Measurements from ENCODE around the gene MYLIP. TPM values are rescaled to one million over a fixed set of nuclear protein-coding genes. Genes with fewer than 3 reads are reported as not detected.

MYLIP gene
- total and polyA plus RNA-seq, 2 of the 13 experiments (the other 11 are each of a cell fraction or from before 2014, with no cell fraction given), result 3.4 to 10.8 TPM

DNA sequence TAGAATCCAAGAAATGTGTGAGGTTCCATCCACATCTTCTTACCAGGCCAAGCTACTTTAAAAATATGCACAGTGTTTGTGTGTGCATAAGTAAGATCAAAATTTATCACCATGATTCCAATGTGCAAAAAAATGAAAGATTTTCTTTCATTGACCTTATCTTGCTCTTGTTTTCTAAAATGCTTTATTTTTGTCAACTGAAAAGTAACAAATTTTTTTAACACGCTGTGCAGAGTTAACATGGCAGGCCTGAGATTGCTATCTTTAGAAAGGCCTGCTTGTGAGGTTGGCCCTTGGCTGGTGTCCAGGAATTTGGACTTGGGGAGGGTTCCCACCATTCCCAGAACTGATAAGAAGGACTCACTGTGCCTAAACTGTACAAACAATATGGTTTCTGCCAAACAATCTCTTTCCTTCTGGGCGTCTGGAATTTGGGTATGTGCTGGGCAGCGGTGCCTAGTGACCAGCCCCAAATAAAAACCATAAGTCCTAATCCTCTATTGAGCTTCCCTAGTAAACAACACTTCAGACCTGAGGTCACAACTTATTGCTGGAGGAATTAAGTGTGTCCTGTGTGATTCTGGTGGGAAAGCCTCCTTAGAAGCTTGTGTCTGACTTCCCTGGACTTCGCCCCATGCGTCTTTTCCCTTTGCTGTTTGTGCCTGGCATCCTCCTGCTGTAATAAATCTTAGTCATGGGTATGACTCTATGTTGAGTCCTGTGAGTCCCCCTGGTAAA lies 19.8 kb upstream of the MYLIP start:
- no peak for FAIRE-seq
- H3K27ac ChIP-seq (ENCODE audit: extremely low read length, insufficient read depth, low read length), result no peak overlapping the region
- TF ChIP-seq RARA (CRISPR knock-in tag; IDR thresholded peaks at IDR 0.05) (no peak), NCOA1 (CRISPR knock-in tag; IDR thresholded peaks at IDR 0.05) (no peak), ZNF12 (CRISPR knock-in tag; IDR thresholded peaks at IDR 0.05) (no peak), ZNF329 (CRISPR knock-in tag; IDR thresholded peaks at IDR 0.05; ENCODE audit: low read depth) (no peak), HMG20B (CRISPR knock-in tag; conservative IDR thresholded peaks at IDR 0.05) (no peak), ZNF501 (CRISPR knock-in tag; IDR thresholded peaks at IDR 0.05) (no peak), ZFP82 (CRISPR knock-in tag; IDR thresholded peaks at IDR 0.05; ENCODE audit: borderline replicate concordance) (no peak)
- TF ChIP-seq, protein P1, sequence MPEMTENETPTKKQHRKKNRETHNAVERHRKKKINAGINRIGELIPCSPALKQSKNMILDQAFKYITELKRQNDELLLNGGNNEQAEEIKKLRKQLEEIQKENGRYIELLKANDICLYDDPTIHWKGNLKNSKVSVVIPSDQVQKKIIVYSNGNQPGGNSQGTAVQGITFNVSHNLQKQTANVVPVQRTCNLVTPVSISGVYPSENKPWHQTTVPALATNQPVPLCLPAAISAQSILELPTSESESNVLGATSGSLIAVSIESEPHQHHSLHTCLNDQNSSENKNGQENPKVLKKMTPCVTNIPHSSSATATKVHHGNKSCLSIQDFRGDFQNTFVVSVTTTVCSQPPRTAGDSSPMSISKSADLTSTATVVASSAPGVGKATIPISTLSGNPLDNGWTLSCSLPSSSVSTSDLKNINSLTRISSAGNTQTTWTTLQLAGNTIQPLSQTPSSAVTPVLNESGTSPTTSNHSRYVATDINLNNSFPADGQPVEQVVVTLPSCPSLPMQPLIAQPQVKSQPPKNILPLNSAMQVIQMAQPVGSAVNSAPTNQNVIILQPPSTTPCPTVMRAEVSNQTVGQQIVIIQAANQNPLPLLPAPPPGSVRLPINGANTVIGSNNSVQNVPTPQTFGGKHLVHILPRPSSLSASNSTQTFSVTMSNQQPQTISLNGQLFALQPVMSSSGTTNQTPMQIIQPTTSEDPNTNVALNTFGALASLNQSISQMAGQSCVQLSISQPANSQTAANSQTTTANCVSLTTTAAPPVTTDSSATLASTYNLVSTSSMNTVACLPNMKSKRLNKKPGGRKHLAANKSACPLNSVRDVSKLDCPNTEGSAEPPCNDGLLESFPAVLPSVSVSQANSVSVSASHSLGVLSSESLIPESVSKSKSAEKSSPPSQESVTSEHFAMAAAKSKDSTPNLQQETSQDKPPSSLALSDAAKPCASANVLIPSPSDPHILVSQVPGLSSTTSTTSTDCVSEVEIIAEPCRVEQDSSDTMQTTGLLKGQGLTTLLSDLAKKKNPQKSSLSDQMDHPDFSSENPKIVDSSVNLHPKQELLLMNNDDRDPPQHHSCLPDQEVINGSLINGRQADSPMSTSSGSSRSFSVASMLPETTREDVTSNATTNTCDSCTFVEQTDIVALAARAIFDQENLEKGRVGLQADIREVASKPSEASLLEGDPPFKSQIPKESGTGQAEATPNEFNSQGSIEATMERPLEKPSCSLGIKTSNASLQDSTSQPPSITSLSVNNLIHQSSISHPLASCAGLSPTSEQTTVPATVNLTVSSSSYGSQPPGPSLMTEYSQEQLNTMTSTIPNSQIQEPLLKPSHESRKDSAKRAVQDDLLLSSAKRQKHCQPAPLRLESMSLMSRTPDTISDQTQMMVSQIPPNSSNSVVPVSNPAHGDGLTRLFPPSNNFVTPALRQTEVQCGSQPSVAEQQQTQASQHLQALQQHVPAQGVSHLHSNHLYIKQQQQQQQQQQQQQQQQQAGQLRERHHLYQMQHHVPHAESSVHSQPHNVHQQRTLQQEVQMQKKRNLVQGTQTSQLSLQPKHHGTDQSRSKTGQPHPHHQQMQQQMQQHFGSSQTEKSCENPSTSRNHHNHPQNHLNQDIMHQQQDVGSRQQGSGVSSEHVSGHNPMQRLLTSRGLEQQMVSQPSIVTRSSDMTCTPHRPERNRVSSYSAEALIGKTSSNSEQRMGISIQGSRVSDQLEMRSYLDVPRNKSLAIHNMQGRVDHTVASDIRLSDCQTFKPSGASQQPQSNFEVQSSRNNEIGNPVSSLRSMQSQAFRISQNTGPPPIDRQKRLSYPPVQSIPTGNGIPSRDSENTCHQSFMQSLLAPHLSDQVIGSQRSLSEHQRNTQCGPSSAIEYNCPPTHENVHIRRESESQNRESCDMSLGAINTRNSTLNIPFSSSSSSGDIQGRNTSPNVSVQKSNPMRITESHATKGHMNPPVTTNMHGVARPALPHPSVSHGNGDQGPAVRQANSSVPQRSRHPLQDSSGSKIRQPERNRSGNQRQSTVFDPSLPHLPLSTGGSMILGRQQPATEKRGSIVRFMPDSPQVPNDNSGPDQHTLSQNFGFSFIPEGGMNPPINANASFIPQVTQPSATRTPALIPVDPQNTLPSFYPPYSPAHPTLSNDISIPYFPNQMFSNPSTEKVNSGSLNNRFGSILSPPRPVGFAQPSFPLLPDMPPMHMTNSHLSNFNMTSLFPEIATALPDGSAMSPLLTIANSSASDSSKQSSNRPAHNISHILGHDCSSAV (CRISPR knock-in tag; IDR thresholded peaks at IDR 0.05; ENCODE audit: borderline replicate concordance), result no peak

More for the DNA sequence above, 19.8 kb upstream of the MYLIP start:
- ATAC-seq (no peak), DNase-seq (ENCODE audit: low spot score) (no peak)
- Histone ChIP-seq H3K36me3 (replicated peaks in 1 of 2; ENCODE audit: control insufficient read depth in 1 of 2, insufficient read depth in 2 of 2, low read length in 2 of 2) (no peaks in the 10 kb centered on the region), H3K9me3 (ENCODE audit: low read length) (no peaks in the 10 kb centered on the region), H2AFZ (ENCODE audit: low read length) (no peak overlapping the region), H3K27me3 (ENCODE audit: control insufficient read depth in 1 of 2, insufficient read depth in 2 of 2, low read length in 2 of 2) (no peaks in the 10 kb centered on the region), H3K4me2 (ENCODE audit: low read depth, low read length) (no peak overlapping the region), H4K20me1 (ENCODE audit: insufficient read depth, low read length) (no peaks in the 10 kb centered on the region), H3K79me2 (ENCODE audit: insufficient read depth, low read length) (no peaks in the 10 kb centered on the region), H3K9ac (ENCODE audit: insufficient read depth, low read depth, low read length) (no peak overlapping the region), H3K4me3 (replicated peaks in 1 of 3; ENCODE audit: insufficient read depth in 1 of 3, low read depth in 2 of 3, low read length in 3 of 3) (no peak overlapping the region), H3K4me1 (ENCODE audit: insufficient read depth, low read length) (no peaks in the 10 kb centered on the region)
- POLR2A ChIA-PET, result no interaction called here
- CTCF ChIA-PET (ENCODE audit: low intra/inter-chr PET ratio, low total read pairs), result no interaction called here
- intact Hi-C loops (cut with micrococcal nuclease; ENCODE audit: unreplicated experiment), result no loop called here
- no TSS peak for BruUV-seq (replicated peaks)
- WGBS (ENCODE audit: low lambda C conversion rate), result 47% methylated on average over 5 of the region's 5 CpGs
- in situ Hi-C loops (cut with HindIII; ENCODE audit: extremely low pct_ligation_motif_present, low pct_unique_long_range_greater_than_20kb), result no loop called here
